HG02623 (cell line): ENCODE measurements around the gene PHF21B.

Experiments
- ATAC-seq: cut with Tn5 transposase; IDR thresholded peaks from one replicate; pipeline ENCODE4 v1.9.1; 2021; ENCODE audit warnings: moderate library complexity; ENCODE audit not compliant: unreplicated experiment

PHF21B gene

GRCh38 chr22:44938886-44939285 is 70.9 kb downstream of the PHF21B start:
- no peak for ATAC-seq

- ATAC-seq: no peak
Measured at GRCh38 chr22:44937216-44937615, 72.6 kb downstream of the PHF21B start.

GRCh38 chr22:44936201-44936600 is 73.6 kb downstream of the PHF21B start:
- no peak for ATAC-seq

- ATAC-seq: no peak
Measured at GRCh38 chr22:44935724-44936123, 74.1 kb downstream of the PHF21B start.

GRCh38 chr22:44934454-44934735 is 75.4 kb downstream of the PHF21B start:
- no peak for ATAC-seq

- ATAC-seq: no peak
Measured at GRCh38 chr22:44933666-44934453, 75.9 kb downstream of the PHF21B start.

- ATAC-seq: no peak
Measured at GRCh38 chr22:44932493-44932892, 77.3 kb downstream of the PHF21B start.

GRCh38 chr22:44931766-44932165 is 78.0 kb downstream of the PHF21B start:
- no peak for ATAC-seq

- no peak for ATAC-seq
Measured at GRCh38 chr22:44931077-44931540, 78.7 kb downstream of the PHF21B start.

- ATAC-seq: no peak
Measured at GRCh38 chr22:44930711-44931035, 79.1 kb downstream of the PHF21B start.

GRCh38 chr22:44930016-44930710 is 79.6 kb downstream of the PHF21B start:
- ATAC-seq: no peak

- no peak for ATAC-seq
Measured at GRCh38 chr22:44929359-44930015, 80.3 kb downstream of the PHF21B start.

- no peak for ATAC-seq
Measured at GRCh38 chr22:44928711-44929358, 81.0 kb downstream of the PHF21B start.

GRCh38 chr22:44928136-44928463 is 81.7 kb downstream of the PHF21B start:
- no peak for ATAC-seq

GRCh38 chr22:44927463-44928135 is 82.2 kb downstream of the PHF21B start:
- ATAC-seq: no peak

- no peak for ATAC-seq
Measured at GRCh38 chr22:44926491-44927415, 83.1 kb downstream of the PHF21B start.

GRCh38 chr22:44926124-44926475 is 83.7 kb downstream of the PHF21B start:
- ATAC-seq: no peak

- ATAC-seq: no peak
Measured at GRCh38 chr22:44925465-44926123, 84.2 kb downstream of the PHF21B start.

- ATAC-seq: no peak
Measured at GRCh38 chr22:44924710-44925109, 85.1 kb downstream of the PHF21B start.

- no peak for ATAC-seq
Measured at GRCh38 chr22:44924098-44924497, 85.7 kb downstream of the PHF21B start.
